H4 (cell line): ENCODE measurements around the gene MEX3A. TPM values are rescaled to one million over a fixed set of nuclear protein-coding genes. Genes with fewer than 3 reads are reported as not detected.

Source experiments
- DNase-seq: peaks from one replicate; pipeline ENCODE4 v3.0.0-alpha.2; 2015; ENCODE audit warnings: low spot score
- total RNA-seq: library from RNA; depleted of rRNA; stranded (reverse); fragments of >200 nt; shearing (Covaris generic); gene quantifications from 2 replicates; pipeline ENCODE4 v1.2.3, GENCODE V29; 2014

The MEX3A gene
- total RNA-seq, 1 experiment from 2014 or later: 4.5 TPM

GRCh38 chr1:156102633-156103511 is 20.6 kb upstream of the MEX3A start:
- no peak for DNase-seq

- no peak for DNase-seq
These were observed 19.6 kb upstream of the MEX3A start for GRCh38 chr1:156101880-156102279.

DNA sequence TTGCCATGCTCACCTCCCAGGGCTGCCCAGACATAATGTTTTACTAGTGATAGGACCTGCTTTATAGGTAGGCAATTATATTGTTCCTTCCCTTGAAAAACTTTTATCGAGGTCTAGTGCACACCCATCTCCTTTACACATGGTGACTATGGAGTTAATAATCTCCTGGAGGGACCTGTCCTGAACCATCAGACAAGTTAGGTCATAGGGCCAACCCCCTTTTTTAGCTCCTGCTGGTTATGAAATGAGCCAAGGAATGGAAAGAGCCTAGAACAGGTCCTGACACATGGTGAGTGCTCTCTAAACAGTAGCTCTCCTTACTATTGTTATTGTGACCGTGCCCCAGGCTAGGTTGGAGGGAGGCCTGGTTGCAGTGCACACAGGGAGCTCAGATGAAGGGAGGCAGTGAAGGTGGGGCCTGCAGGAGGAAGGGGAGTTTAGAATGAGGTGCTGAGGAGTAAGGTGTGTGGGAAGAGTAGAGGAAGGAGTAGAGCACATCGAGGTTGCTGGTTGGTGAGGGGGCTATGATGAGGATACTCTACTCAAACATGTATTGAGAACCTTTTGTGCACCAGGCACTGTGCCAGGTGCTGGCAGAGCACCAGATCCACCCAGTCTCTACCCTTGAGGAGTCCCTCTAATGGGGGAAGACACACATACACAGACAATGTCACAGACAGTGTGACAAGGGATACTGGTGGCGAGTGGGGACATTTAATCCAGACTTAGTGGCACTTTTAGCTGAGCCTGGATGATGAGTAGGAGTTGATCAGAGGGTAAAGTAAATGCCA is 18.1 kb upstream of the MEX3A start:
- DNase-seq: no peak

DNA sequence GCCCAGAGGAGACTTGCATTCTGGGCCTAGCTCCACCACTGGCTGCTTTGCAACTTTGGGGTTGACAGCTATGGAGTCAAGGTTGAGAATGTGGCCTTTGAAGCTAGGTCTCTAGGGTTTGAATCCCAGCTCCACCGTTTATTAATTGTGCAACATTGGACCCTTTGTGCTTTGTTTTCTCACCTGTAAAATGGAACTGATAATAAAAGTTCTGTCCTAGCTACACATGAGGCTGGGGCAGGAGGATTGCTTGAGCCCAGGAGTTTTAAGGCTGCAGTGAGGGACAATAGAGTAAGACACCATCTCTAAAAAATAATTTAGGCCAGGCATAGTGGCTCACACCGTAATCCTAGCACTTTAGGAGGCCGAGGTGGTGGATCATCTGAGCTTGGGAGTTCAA is 17.0 kb upstream of the MEX3A start:
- no peak for DNase-seq

- no peak for DNase-seq
These were observed 16.5 kb upstream of the MEX3A start for GRCh38 chr1:156098784-156099183.

- no peak for DNase-seq
These were observed 15.4 kb upstream of the MEX3A start for GRCh38 chr1:156097499-156098178.

DNA sequence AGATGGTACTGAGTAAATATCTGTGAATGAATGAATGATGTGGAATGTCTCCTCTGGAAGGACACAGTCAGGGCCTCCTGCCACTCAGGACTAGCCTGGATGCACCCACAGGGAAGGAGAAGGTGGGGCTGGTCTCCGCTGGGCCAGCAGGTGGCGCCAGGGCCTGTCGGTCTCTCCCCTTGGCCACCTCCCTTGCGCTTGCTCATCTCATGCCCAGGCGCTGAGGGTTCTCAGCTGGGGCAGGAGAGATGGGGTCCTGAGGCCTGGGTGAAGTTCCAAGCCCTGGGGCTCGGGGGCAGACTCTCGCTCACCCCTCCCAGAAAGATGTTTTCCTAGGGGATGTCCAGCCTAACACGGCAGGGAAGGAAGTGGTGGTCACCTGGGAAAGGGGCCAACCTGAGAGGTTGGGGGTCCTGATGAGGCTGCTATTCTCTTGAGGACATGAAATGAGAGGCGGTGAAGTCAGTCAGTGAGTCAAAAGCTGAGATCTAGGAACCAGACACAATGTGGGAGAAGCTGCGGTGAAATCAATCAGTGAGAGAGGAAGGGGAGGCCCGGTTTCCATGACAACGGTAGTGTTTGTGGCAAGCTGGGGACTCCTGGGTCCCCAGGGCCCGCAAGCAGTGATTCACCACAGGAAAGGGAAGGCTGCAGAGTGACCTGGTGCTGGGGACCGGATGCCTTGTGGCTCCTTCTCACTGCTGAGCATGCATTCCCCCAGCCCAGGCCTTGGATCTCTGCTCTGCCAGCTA is 14.6 kb upstream of the MEX3A start:
- peak; percentile 80 for DNase-seq

- DNase-seq: no peak
These were observed 13.7 kb upstream of the MEX3A start for GRCh38 chr1:156095906-156096508.

DNA sequence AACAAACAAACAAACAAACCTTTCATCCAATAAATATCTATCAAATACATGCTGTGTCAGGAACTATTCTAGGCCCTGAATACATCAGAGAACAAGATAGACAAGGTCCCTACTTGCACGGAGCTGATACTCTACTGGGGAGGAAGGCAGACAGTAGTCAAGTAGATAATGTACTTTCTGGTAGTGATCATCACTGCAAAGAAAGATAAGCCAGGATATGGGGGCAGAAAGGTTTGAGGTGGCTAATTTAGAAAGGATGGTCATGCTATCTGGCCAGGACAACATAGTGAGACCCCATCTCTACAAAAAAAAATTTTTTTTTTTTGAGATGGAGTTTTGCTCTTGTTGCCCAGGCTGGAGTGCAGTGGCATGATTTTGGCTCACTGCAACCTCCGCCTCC is 9.3 kb upstream of the MEX3A start:
- no peak for DNase-seq

DNA sequence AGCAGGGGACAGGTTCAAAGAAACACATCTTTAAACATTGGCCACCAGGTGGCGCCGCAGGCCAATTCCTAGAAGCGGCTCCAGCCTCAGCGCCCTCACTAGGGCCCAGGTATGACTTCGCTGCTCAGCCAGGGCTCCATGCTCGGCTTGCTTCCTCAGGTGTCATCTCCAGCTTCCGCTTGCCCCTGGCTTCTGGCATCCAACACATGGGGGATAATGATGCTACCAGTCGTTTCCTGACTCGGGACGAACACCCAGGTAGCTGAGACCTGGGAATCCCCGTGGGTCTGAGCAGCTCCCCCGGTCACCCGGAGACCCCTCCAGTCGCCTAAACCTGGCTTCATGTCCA is 8.5 kb upstream of the MEX3A start:
- peak; percentile 69 for DNase-seq

GRCh38 chr1:156090138-156090839 is 8.0 kb upstream of the MEX3A start:
- DNase-seq: no peak

GRCh38 chr1:156089704-156090103 is 7.4 kb upstream of the MEX3A start:
- DNase-seq: no peak

DNA sequence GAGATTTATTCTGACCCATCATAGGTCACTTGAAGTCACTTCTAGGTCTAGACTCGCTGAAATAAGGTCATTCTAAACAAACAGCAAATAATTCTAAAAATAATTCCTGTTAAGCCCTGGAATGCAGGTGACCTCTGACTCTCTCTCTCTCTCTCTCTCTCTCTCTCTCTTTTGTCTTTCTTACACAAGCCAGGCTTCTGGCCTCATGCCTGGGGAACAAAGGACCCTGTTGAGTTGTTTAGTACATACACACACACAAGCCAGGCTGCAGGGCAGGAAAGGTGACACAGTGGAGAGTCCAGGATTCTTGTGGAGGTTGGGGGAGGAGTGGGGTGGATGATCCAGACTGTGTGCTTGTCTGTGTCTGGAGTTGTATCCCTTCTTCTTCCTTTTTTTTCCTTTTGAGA is 4.0 kb upstream of the MEX3A start:
- DNase-seq: peak; percentile 36

GRCh38 chr1:156083800-156084790 is 1.8 kb upstream of the MEX3A start:
- no peak for DNase-seq

- DNase-seq: no peak
These were observed 352 bp downstream of the MEX3A start for GRCh38 chr1:156081917-156082308.

GRCh38 chr1:156081180-156081916 is 917 bp downstream of the MEX3A start:
- no peak for DNase-seq

DNA sequence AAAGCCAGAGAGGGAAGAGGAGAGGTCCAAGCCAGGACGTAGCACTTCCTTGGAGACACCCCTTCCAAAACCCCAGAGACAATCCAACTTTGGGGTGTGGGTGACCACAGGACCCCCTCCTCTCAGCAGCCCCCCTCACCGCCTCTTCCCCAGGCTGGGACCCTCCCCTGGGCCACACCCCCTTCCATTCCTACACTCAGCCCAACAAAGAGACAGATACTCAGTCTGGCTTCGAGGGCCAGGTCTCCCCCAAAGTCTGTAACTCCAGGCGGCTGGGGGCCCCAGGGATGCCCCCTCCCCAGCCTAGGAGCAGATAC is 1.4 kb downstream of the MEX3A start:
- DNase-seq: no peak

- DNase-seq: no peak
These were observed 1.9 kb downstream of the MEX3A start for GRCh38 chr1:156080241-156080862.
